Lower lobe of right lung (tissue), 2 donors: ENCODE data around the gene MAGEA11. TPM values are rescaled to one million over a fixed set of nuclear protein-coding genes. Genes with fewer than 3 reads are reported as not detected.
"Not testable (repeated sequence)": the region's sequence is repeated elsewhere in the genome, so short reads cannot be mapped to it uniquely, and the experiment has no call there.

Experiments used
- ATAC-seq, 2 donors: fragments of 200-7000 bp; cut with Tn5 transposase; one replicate each; pipeline ENCODE4 v1.9.1; 2020 to 2022; ENCODE audit warnings: mild to moderate bottlenecking in 2 of 2, moderate library complexity in 2 of 2
- DNase-seq: peaks from one replicate; pipeline ENCODE4 v3.0.0-alpha.2; 2020
- H3K27ac ChIP-seq: fragments of 200-600 bp; one replicate; pipeline ENCODE4 v1.8.0; 2022
- H3K27me3 ChIP-seq: fragments of 200-600 bp; one replicate; pipeline ENCODE4 v1.8.0; 2022; ENCODE audit warnings: low read depth
- H3K36me3 ChIP-seq: fragments of 200-600 bp; one replicate; pipeline ENCODE4 v1.8.0; 2022; ENCODE audit warnings: mild to moderate bottlenecking
- H3K4me1 ChIP-seq: fragments of 200-600 bp; one replicate; pipeline ENCODE4 v1.8.0; 2022
- H3K4me3 ChIP-seq: fragments of 200-600 bp; one replicate; pipeline ENCODE4 v1.8.0; 2022; ENCODE audit warnings: mild to moderate bottlenecking
- H3K9me3 ChIP-seq: fragments of 200-600 bp; one replicate; pipeline ENCODE4 v1.8.0; 2022
- CTCF ChIP-seq: fragments of 200-600 bp; IDR thresholded peaks from one replicate; pipeline ENCODE4 v1.8.0; 2022; ENCODE audit warnings: antibody characterized with exemption, mild to moderate bottlenecking
- intact Hi-C: fragments of 100-400 bp; cut with DNase I; formaldehyde crosslinking; loops from one replicate; pipeline ENCODE4 v1.11.0; 2022
- total RNA-seq: library from RNA; stranded (reverse); fragmentation: NEBNext Ultra II Directional; extraction: Animal tissue kit (Norgen Biotek cat#: 25700); gene quantifications from one replicate; pipeline ENCODE4 v1.2.1, GENCODE V29; 2021
- donor health status: DM: no; HTN: yes; CAD: no; lungs with severe emphysema.

The MAGEA11 gene
- total RNA-seq, 1 donor from 2014 or later: not detected

- TF ChIP-seq CTCF: no peak
- Histone ChIP-seq H3K27ac (no peak overlapping the region), H3K9me3 (no peaks in the 10 kb centered on the region)
Measured at GRCh38 chrX:149721778-149722177, 9.9 kb downstream of the MAGEA11 start.

GRCh38 chrX:149723583-149724118, 11.8 kb downstream of the MAGEA11 start:
- H3K4me1 ChIP-seq, H3K4me3 ChIP-seq, H3K27ac ChIP-seq, H3K27me3 ChIP-seq, H3K9me3 ChIP-seq, H3K36me3 ChIP-seq, DNase-seq, intact Hi-C loops, ATAC-seq: not testable (repeated sequence)

More at GRCh38 chrX:149721778-149722177, 9.9 kb downstream of the MAGEA11 start:
- DNase-seq (no peak), ATAC-seq (no peak)
- no peaks in the 10 kb centered on the region for H3K4me1 ChIP-seq
- H3K4me3 ChIP-seq: no peak overlapping the region
- no peaks in the 10 kb centered on the region for H3K27me3 ChIP-seq
- H3K36me3 ChIP-seq: no peaks in the 10 kb centered on the region
- intact Hi-C loops: no loop called here

GRCh38 chrX:149727308-149727707, 15.4 kb downstream of the MAGEA11 start:
- ATAC-seq, H3K36me3 ChIP-seq: not testable (repeated sequence)

GRCh38 chrX:149742269-149742668, 30.4 kb downstream of the MAGEA11 start:
- H3K4me3 ChIP-seq, H3K9me3 ChIP-seq, ATAC-seq, H3K4me1 ChIP-seq, H3K36me3 ChIP-seq, DNase-seq, H3K27me3 ChIP-seq, intact Hi-C loops, H3K27ac ChIP-seq: not testable (repeated sequence)

More at GRCh38 chrX:149727308-149727707, 15.4 kb downstream of the MAGEA11 start:
- H3K4me1 ChIP-seq, intact Hi-C loops, H3K27ac ChIP-seq, DNase-seq, H3K4me3 ChIP-seq, H3K27me3 ChIP-seq, H3K9me3 ChIP-seq: not testable (repeated sequence)

GRCh38 chrX:149746390-149747007, 34.6 kb downstream of the MAGEA11 start:
- H3K9me3 ChIP-seq, ATAC-seq, H3K36me3 ChIP-seq, DNase-seq, H3K27me3 ChIP-seq, H3K4me1 ChIP-seq, H3K27ac ChIP-seq, intact Hi-C loops, H3K4me3 ChIP-seq: not testable (repeated sequence)

GRCh38 chrX:149757206-149758067, 45.6 kb downstream of the MAGEA11 start:
- H3K36me3 ChIP-seq: no peaks in the 10 kb centered on the region
- intact Hi-C loops: no loop called here
- TF ChIP-seq CTCF: no peak
- no peak overlapping the region for H3K4me3 ChIP-seq
- no peaks in the 10 kb centered on the region for H3K4me1 ChIP-seq
- no peaks in the 10 kb centered on the region for H3K27me3 ChIP-seq
- no peak overlapping the region for H3K27ac ChIP-seq
- ATAC-seq (no peak), DNase-seq (no peak)
- H3K9me3 ChIP-seq: no peaks in the 10 kb centered on the region

GRCh38 chrX:149758068-149758714, 46.3 kb downstream of the MAGEA11 start:
- Histone ChIP-seq H3K9me3 (no peaks in the 10 kb centered on the region), H3K36me3 (no peaks in the 10 kb centered on the region), H3K4me3 (no peak overlapping the region), H3K27ac (no peak overlapping the region), H3K27me3 (no peaks in the 10 kb centered on the region), H3K4me1 (no peaks in the 10 kb centered on the region)
- no peak for ATAC-seq
- intact Hi-C loops: no loop called here
- no peak for TF ChIP-seq CTCF
- DNase-seq: no peak

GRCh38 chrX:149758715-149759078, 46.8 kb downstream of the MAGEA11 start:
- H3K9me3 ChIP-seq, H3K27me3 ChIP-seq, H3K27ac ChIP-seq, ATAC-seq, H3K4me1 ChIP-seq, H3K36me3 ChIP-seq, intact Hi-C loops, DNase-seq, H3K4me3 ChIP-seq: not testable (repeated sequence)
